GM21447 (cell line): Measurements from ENCODE around the gene SHANK1.
"Not testable (repeated sequence)": the region's sequence is repeated elsewhere in the genome, so short reads cannot be mapped to it uniquely, and the experiment has no call there.

Source experiments
- ATAC-seq: cut with Tn5 transposase; IDR thresholded peaks from one replicate; pipeline ENCODE4 v1.9.1; 2021; ENCODE audit not compliant: unreplicated experiment

Gene SHANK1

GRCh38 chr19:50719566-50719965 is at the start of gene SHANK1:
TSS of gene SHANK1 (minus strand) at chr19:50719802. CDS start at chr19:50716919, 2,883 bp downstream.
- ATAC-seq: no peak

- ATAC-seq: no peak
Measured at GRCh38 chr19:50768277-50768676, 48.7 kb upstream of the SHANK1 start.

- ATAC-seq: not testable (repeated sequence)
Measured at GRCh38 chr19:50767263-50767662, 47.7 kb upstream of the SHANK1 start.

GRCh38 chr19:50766746-50767145 is 47.1 kb upstream of the SHANK1 start:
- not testable (repeated sequence) for ATAC-seq

- ATAC-seq: no peak
Measured at GRCh38 chr19:50764409-50764808, 44.8 kb upstream of the SHANK1 start.

- ATAC-seq: not testable (repeated sequence)
Measured at GRCh38 chr19:50763521-50763920, 43.9 kb upstream of the SHANK1 start.

- not testable (repeated sequence) for ATAC-seq
Measured at GRCh38 chr19:50761501-50761900, 41.9 kb upstream of the SHANK1 start.

- no peak for ATAC-seq
Measured at GRCh38 chr19:50759886-50760285, 40.3 kb upstream of the SHANK1 start.

GRCh38 chr19:50759076-50759475 is 39.5 kb upstream of the SHANK1 start:
- not testable (repeated sequence) for ATAC-seq

- ATAC-seq: not testable (repeated sequence)
Measured at GRCh38 chr19:50757624-50758023, 38.0 kb upstream of the SHANK1 start.

GRCh38 chr19:50756244-50756643 is 36.6 kb upstream of the SHANK1 start:
- not testable (repeated sequence) for ATAC-seq

GRCh38 chr19:50753879-50754278 is 34.3 kb upstream of the SHANK1 start:
- ATAC-seq: no peak

GRCh38 chr19:50750010-50750409 is 30.4 kb upstream of the SHANK1 start:
- no peak for ATAC-seq

GRCh38 chr19:50749490-50749889 is 29.9 kb upstream of the SHANK1 start:
- ATAC-seq: no peak

GRCh38 chr19:50747141-50747540 is 27.5 kb upstream of the SHANK1 start:
- not testable (repeated sequence) for ATAC-seq

- ATAC-seq: no peak
Measured at GRCh38 chr19:50745221-50745620, 25.6 kb upstream of the SHANK1 start.

- no peak for ATAC-seq
Measured at GRCh38 chr19:50743537-50743936, 23.9 kb upstream of the SHANK1 start.

- ATAC-seq: no peak
Measured at GRCh38 chr19:50741179-50741933, 21.8 kb upstream of the SHANK1 start.

GRCh38 chr19:50739914-50740426 is 20.4 kb upstream of the SHANK1 start:
- no peak for ATAC-seq

- no peak for ATAC-seq
Measured at GRCh38 chr19:50739132-50739913, 19.7 kb upstream of the SHANK1 start.

GRCh38 chr19:50736338-50736737 is 16.7 kb upstream of the SHANK1 start:
- ATAC-seq: no peak

GRCh38 chr19:50735869-50736268 is 16.3 kb upstream of the SHANK1 start:
- no peak for ATAC-seq
